Hepatocyte (in vitro differentiated cells): ENCODE data around the gene ZBTB38. TPM values are rescaled to one million over a fixed set of nuclear protein-coding genes. Genes with fewer than 3 reads are reported as not detected.

Source experiments
- DNase-seq: peaks from one replicate; pipeline ENCODE4 v3.0.0-alpha.2; 2016; ENCODE audit warnings: low spot score
- H2AFZ ChIP-seq: fragments of 200-600 bp; sonication (generic); 2 replicates; pipeline ENCODE4 v1.6.0; 2016; ENCODE audit warnings: antibody characterized with exemption, mild to moderate bottlenecking
- H3K27ac ChIP-seq: fragments of 200-600 bp; sonication (generic); 2 replicates; pipeline ENCODE4 v1.5.1; 2016; ENCODE audit warnings: mild to moderate bottlenecking
- H3K27me3 ChIP-seq: fragments of 200-600 bp; sonication (generic); 2 replicates; pipeline ENCODE4 v1.6.1; 2016
- H3K36me3 ChIP-seq: fragments of 200-600 bp; sonication (generic); replicated peaks from 2 replicates; pipeline ENCODE4 v1.5.1; 2016; ENCODE audit warnings: low read depth; ENCODE audit not compliant: insufficient read depth
- H3K4me1 ChIP-seq: fragments of 200-600 bp; sonication (generic); 2 replicates; pipeline ENCODE4 v1.5.1; 2016; ENCODE audit warnings: mild to moderate bottlenecking, moderate library complexity; ENCODE audit not compliant: insufficient read depth
- H3K4me2 ChIP-seq: fragments of 200-600 bp; sonication (generic); 2 replicates; pipeline ENCODE4 v1.6.0; 2016
- H3K4me3 ChIP-seq: fragments of 200-600 bp; sonication (generic); 2 replicates; pipeline ENCODE4 v1.5.1; 2016; ENCODE audit warnings: mild to moderate bottlenecking
- H3K79me2 ChIP-seq: fragments of 200-600 bp; sonication (generic); 2 replicates; pipeline ENCODE4 v1.6.0; 2017; ENCODE audit warnings: mild to moderate bottlenecking
- H3K9me2 ChIP-seq: fragments of 200-600 bp; sonication (generic); replicated peaks from 2 replicates; pipeline ENCODE4 v1.6.0; 2017; ENCODE audit warnings: mild to moderate bottlenecking; ENCODE audit not compliant: insufficient read depth
- H3K9me3 ChIP-seq: fragments of 200-600 bp; sonication (generic); 2 replicates; pipeline ENCODE4 v1.5.1; 2016; ENCODE audit warnings: low read depth, mild to moderate bottlenecking
- H4K20me1 ChIP-seq: fragments of 200-600 bp; sonication (generic); 2 replicates; pipeline ENCODE4 v1.6.0; 2016; ENCODE audit warnings: mild to moderate bottlenecking; ENCODE audit not compliant: insufficient read depth, poor library complexity, severe bottlenecking
- CTCF ChIP-seq: fragments of 200-600 bp; sonication (generic); IDR thresholded peaks from 2 replicates; pipeline ENCODE4 v1.5.1; 2016; ENCODE audit warnings: antibody characterized with exemption, mild to moderate bottlenecking; ENCODE audit not compliant: poor library complexity
- EZH2 ChIP-seq: fragments of 200-600 bp; sonication (generic); IDR thresholded peaks from 2 replicates; pipeline ENCODE4 v1.6.1; 2016; ENCODE audit warnings: antibody characterized with exemption, mild to moderate bottlenecking, borderline replicate concordance
- EZH2phosphoT487 ChIP-seq: fragments of 200-600 bp; sonication (generic); IDR thresholded peaks from one replicate; pipeline ENCODE4 v1.6.1; 2018; ENCODE audit warnings: antibody characterized with exemption, mild to moderate bottlenecking, low read depth, moderate library complexity; ENCODE audit not compliant: unreplicated experiment, severe bottlenecking
- WGBS: methylation state at CpG from one replicate; pipeline ENCODE4 v1.1.6; 2016; ENCODE audit warnings: low lambda C conversion rate; ENCODE audit errors: missing lambda C conversion rate; 5-methylcytosine and 5-hydroxymethylcytosine counted together
- polyA plus RNA-seq: library from polyadenylated mRNA; unstranded; fragments of >200 nt; fragmentation: Nextera tagmentation; extraction: Ambion mirVana; gene quantifications from 2 replicates; pipeline ENCODE4 v1.2.1, GENCODE V29; 2016
- total RNA-seq: library from RNA; depleted of rRNA; stranded (reverse); fragments of >200 nt; gene quantifications from 2 replicates; pipeline ENCODE4 v1.2.3, GENCODE V29; 2014

ZBTB38 gene
- total and polyA plus RNA-seq, 2 experiments from 2014 or later = 31.6 to 122 TPM

- Histone ChIP-seq H3K36me3 (no peaks in the 10 kb centered on the region), H3K9me3 (no peaks in the 10 kb centered on the region), H3K27me3 (no peaks in the 10 kb centered on the region), H3K4me1 (peaks cover 37% of the 10 kb centered on the region), H3K27ac (peak overlapping the region; percentile 98), H3K4me2 (no peak overlapping the region), H3K79me2 (no peaks in the 10 kb centered on the region), H4K20me1 (no peaks in the 10 kb centered on the region), H3K4me3 (no peak overlapping the region), H3K9me2 (no peaks in the 10 kb centered on the region), H2AFZ (no peak overlapping the region)
- WGBS = 100% methylated on average over 1 of the region's 1 CpG
- no peak for DNase-seq
- TF ChIP-seq CTCF = no peak
- TF ChIP-seq EZH2phosphoT487 = no peak
- TF ChIP-seq EZH2 = no peak
These were observed 3.1 kb upstream of the ZBTB38 start for GRCh38 chr3:141365201-141365600.

- Histone ChIP-seq H3K27me3 (no peaks in the 10 kb centered on the region), H3K79me2 (peaks cover 3% of the 10 kb centered on the region), H4K20me1 (no peaks in the 10 kb centered on the region), H3K9me2 (no peaks in the 10 kb centered on the region), H3K4me2 (peak overlapping the region; percentile 22), H3K9me3 (no peaks in the 10 kb centered on the region), H2AFZ (no peak overlapping the region), H3K27ac (peak overlapping the region; percentile 98), H3K4me3 (no peak overlapping the region), H3K36me3 (no peaks in the 10 kb centered on the region), H3K4me1 (peaks cover 37% of the 10 kb centered on the region)
- TF ChIP-seq EZH2 = no peak
- no peak for TF ChIP-seq EZH2phosphoT487
- TF ChIP-seq CTCF = no peak
- DNase-seq = peak; percentile 63
- 70% methylated on average over 5 of the region's 5 CpGs for WGBS
These were observed 1.8 kb upstream of the ZBTB38 start for GRCh38 chr3:141366285-141367037.

GRCh38 chr3:141367038-141367730 lies 1.1 kb upstream of the ZBTB38 start:
- H2AFZ ChIP-seq = no peak overlapping the region
- peak; percentile 31 for DNase-seq
- WGBS = 91% methylated on average over 12 of the region's 12 CpGs

More at GRCh38 chr3:141367038-141367730, 1.1 kb upstream of the ZBTB38 start:
- Histone ChIP-seq H3K4me3 (no peak overlapping the region), H3K9me3 (no peaks in the 10 kb centered on the region), H3K27me3 (no peaks in the 10 kb centered on the region), H3K4me1 (peaks cover 37% of the 10 kb centered on the region), H3K79me2 (peaks cover 3% of the 10 kb centered on the region), H3K27ac (peak overlapping the region; percentile 98), H3K9me2 (no peaks in the 10 kb centered on the region), H3K36me3 (no peaks in the 10 kb centered on the region), H4K20me1 (no peaks in the 10 kb centered on the region), H3K4me2 (peak overlapping the region; percentile 22)
- TF ChIP-seq EZH2phosphoT487 (no peak), CTCF (no peak), EZH2 (no peak)
